C4-2B (cell line): ENCODE measurements around the gene POF1B.
"Not testable (repeated sequence)": the region's sequence is repeated elsewhere in the genome, so short reads cannot be mapped to it uniquely, and the experiment has no call there.

Source experiments
- H3K27ac ChIP-seq: fragments of 450-650 bp; 2 replicates; pipeline ENCODE4 v1.5.1; 2017
- ZFX ChIP-seq: fragments of 450-650 bp; IDR thresholded peaks from 2 replicates; pipeline ENCODE4 v1.6.1; 2017
- TF ChIP-seq, protein P1 (sequence below): fragments of 450-650 bp; conservative IDR thresholded peaks from 2 replicates; pipeline ENCODE4 v1.5.1; 2017; ENCODE audit warnings: mild to moderate bottlenecking

The POF1B gene

DNA sequence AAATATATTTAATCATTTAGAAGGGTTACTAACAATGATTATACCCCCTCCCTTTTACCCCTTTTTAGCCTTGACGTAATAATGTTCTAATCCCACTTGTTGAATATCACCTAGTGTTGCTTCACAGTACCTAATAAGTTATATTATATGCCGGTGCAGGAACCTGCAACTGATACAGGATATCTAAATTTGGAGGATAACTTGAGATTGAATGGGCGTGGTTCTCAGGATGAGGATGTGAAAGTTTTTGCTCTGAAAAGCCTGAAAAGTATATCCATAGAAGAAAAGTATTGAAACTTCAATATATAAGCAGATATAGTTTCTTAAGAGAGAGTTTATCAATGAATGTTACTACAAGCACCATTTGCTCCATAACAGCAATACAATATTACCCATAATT lies 75.9 kb downstream of the POF1B start:
- TF ChIP-seq, protein P1, sequence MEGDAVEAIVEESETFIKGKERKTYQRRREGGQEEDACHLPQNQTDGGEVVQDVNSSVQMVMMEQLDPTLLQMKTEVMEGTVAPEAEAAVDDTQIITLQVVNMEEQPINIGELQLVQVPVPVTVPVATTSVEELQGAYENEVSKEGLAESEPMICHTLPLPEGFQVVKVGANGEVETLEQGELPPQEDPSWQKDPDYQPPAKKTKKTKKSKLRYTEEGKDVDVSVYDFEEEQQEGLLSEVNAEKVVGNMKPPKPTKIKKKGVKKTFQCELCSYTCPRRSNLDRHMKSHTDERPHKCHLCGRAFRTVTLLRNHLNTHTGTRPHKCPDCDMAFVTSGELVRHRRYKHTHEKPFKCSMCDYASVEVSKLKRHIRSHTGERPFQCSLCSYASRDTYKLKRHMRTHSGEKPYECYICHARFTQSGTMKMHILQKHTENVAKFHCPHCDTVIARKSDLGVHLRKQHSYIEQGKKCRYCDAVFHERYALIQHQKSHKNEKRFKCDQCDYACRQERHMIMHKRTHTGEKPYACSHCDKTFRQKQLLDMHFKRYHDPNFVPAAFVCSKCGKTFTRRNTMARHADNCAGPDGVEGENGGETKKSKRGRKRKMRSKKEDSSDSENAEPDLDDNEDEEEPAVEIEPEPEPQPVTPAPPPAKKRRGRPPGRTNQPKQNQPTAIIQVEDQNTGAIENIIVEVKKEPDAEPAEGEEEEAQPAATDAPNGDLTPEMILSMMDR: no peak
- no peak for TF ChIP-seq ZFX
- H3K27ac ChIP-seq: no peak overlapping the region

GRCh38 chrX:85288992-85289723 lies 90.3 kb downstream of the POF1B start:
- no peak overlapping the region for H3K27ac ChIP-seq

GRCh38 chrX:85285286-85285685 lies 94.2 kb downstream of the POF1B start:
- not testable (repeated sequence) for H3K27ac ChIP-seq

More at GRCh38 chrX:85288992-85289723, 90.3 kb downstream of the POF1B start:
- no peak for TF ChIP-seq ZFX
- TF ChIP-seq, protein P1: peak; percentile 33

GRCh38 chrX:85244450-85245211 lies 134.8 kb downstream of the POF1B start:
- TF ChIP-seq, protein P1: no peak
- no peak for TF ChIP-seq ZFX
- H3K27ac ChIP-seq: no peak overlapping the region

DNA sequence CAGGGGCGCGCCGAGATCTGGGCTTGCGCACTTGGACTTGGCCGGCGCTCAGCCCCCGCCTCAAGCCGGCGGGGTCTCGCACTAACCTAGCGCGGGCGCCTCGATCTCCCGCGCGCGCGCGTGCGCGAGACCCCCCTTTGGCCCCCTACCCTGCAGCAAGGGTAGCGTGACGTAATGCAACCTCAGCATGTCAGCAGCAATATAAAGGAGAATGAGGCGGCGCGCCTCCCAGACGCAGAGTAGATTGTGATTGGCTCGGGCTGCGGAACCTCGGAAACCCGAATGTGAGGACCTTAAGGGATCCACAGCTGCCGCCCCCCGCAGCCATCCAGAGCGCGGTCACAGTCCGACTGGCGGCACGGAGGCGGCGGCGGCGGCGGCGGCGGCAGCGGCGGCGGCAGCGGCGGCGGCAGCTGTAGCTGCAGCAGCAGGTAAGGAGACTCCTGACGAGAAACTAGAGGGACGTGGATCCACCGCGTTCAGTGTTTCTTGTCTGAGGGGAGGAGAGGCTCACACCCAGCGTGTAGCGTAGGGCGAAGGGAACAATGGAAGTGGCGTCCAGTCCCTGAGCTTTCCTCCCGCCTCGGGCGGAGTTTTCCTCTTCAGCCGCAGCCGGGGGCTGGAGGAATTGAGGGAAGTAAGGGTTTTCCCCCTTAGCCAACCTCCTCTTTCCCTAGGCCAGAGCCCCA lies 135.6 kb downstream of the POF1B start, which contains the start of the genes SATL1 and ZNF711:
SATL1 (minus strand) TSS at position 19 of the 689 bp plus-strand sequence. CDS start 134,811 bp downstream, outside the sequence.
ZNF711 (plus strand) TSS at position 231 of the 689 bp plus-strand sequence. CDS start 3,582 bp downstream, outside the sequence.
- TF ChIP-seq, protein P1: no peak
- TF ChIP-seq ZFX: no peak
- no peak within 1 kb of the TSS for H3K27ac ChIP-seq

DNA sequence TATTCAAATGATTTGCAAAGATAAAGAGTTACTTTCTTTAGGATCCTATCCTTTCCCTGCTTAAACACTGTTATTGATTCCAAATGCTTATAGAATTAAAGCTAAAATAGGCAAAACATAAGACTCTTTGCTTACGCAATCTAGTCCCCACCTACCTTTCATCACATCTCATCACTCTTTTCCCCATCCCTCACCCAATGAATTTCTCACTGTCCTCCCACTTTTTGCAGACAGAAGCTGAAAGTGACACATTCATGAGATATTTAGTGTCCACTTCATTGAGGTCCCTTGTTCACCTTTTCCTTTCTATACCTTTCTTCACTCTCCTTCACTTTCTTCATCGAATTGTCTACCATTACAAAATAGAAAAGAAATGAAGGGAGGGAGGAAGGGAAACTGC lies 136.3 kb downstream of the POF1B start:
- no peak overlapping the region for H3K27ac ChIP-seq
- TF ChIP-seq ZFX: no peak
- TF ChIP-seq, protein P1: no peak
